Amniotic epithelial cell (primary cell): ENCODE data around the gene CCHCR1.

Source experiments
- DNase-seq: peaks from one replicate; pipeline ENCODE4 v3.0.0-alpha.2; 2010; ENCODE audit warnings: low read depth

The CCHCR1 gene

GRCh38 chr6:31126396-31127175 is 31.0 kb downstream of the CCHCR1 start:
- no peak for DNase-seq

GRCh38 chr6:31125586-31126363 is 31.8 kb downstream of the CCHCR1 start:
- DNase-seq: peak; percentile 42

DNA sequence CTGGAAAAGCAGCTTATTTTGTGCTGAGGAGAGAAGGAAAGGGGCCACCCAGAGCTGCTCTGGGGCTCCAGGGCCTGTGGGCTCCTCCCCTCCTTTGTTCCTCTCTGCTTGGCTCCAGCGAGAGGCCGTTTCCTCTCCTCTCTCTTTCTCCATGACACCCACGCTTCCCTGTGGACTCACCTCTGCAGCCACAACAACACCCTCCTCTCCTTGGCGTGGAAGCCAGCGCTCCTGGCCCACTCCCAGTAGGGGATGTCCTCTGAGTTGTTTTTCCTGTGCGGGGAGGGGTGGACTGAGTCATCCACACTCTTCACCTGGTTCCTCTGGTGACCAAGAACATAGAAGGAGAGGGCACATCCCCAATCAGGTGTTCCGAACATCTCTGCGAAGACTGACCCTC is 32.4 kb downstream of the CCHCR1 start:
- peak; percentile 66 for DNase-seq

GRCh38 chr6:31122791-31123706 is 34.6 kb downstream of the CCHCR1 start:
- DNase-seq: peak; percentile 92

DNA sequence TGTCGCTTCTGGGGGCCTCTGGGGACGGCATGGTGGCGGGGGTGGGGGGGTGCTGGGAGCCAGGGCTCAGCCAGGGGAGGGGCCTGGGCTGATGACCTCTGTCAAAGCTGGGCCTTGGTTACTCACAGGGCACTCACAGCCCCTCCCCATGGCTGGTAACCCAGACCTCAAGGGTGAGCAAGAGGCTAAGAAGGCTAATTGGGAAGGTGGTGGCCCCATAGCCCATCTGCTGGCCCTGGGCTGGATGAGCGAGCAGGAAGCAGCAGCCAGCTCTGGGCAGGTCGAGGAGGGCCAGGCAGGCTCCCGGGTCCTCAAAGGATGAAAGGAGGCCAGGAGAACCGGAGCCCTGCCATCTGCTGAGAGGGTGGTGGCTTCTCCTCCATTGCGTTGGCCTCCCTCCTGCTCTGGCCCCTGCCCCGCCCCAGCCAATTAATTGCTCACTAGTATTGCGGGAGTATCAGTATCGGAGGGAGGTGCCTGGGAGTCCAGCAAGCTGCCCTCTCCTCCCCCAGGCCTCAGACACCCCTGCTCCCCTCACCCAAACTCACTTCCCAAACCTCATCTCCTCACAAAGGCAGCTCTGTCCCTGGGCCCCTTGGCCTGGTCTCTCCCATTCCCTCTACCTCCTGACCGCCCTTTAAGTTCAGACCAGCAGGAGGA is 36.3 kb downstream of the CCHCR1 start:
- DNase-seq: no peak

- no peak for DNase-seq
These were observed 37.3 kb downstream of the CCHCR1 start, which contains the start of gene CDSN for GRCh38 chr6:31120151-31120915. Gene CDSN (minus strand): TSS chr6:31120446. CDS start chr6:31120419, 27 bp downstream.

- DNase-seq: no peak
These were observed 39.4 kb downstream of the CCHCR1 start for GRCh38 chr6:31118178-31118577.

GRCh38 chr6:31116661-31117385 is 40.8 kb downstream of the CCHCR1 start:
- DNase-seq: no peak

DNA sequence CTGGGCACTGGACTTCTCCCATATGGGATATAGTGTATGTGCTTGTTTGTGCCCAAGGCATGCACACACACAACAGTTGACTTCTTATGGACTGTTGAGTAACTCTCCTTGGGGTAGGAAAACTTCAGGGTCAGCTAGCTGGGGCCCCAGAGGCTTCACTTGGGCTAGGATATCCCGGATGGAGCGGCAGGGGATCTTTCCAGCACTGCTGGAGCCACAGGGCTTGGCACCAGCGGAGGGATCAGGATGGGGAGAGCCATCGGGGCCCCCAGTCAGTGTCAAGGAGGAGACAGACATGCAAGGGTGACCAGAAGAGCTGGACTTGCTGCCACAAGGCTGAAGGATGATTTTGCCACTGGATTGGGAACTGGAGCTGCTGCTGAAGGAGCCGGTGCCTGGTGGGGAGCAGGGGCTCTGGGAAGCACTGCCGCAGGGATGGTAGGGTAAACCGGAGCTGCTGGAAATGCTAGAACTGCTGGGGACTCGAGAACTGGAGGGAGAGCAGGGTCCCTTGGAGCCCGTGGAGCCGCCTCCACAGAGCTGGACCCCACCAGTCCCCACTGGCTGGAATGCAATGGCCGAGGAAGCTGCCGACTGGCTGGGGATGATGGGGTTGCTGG is 41.6 kb downstream of the CCHCR1 start:
- no peak for DNase-seq

DNA sequence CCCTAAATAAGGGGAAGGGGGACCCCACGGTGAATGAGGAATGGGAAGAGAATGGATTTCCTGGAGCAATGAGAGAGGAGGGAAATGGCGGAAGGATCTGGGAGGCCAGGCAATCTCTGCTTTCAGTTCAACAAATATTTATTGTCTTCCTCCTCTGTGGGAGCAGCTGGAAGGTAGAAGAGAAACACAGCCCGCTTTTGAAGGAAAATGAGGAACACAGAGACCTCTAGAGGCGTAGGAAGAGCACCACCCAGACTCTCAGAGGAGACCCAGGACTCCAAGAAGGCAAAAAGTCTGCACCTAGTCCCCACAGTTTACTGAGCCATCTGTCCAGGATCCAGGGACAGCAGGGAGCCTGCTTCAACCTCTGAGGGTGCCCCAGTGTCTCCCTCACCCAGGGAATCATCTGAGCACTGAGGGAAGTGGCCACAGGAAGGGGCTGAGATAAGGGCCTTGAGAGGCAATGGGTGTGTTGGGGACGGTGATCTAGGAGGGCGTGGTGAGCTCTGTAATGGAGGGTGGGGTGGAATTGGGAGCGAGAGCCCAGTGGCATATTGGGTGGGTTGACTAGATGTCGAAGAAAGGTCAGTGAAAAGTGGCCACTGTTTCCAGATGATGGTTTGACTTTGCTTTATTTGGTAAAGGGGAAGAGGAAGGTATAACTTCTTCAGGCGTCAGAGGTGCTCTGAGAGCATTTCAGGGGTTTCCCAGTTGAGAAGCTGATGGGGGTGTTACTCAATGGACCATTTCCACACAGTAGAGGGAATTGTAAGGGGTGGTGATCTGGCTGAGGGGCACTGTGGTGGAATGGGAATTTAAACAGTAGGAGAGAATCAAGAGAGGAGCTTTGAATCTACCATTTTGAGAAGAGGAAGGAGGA is 42.4 kb downstream of the CCHCR1 start:
- peak; percentile 83 for DNase-seq

- DNase-seq: peak; percentile 95
These were observed 43.1 kb downstream of the CCHCR1 start, which contains the start of gene PSORS1C1 for GRCh38 chr6:31114541-31114878. Gene PSORS1C1 (plus strand): TSS chr6:31114800. CDS start chr6:31129633, 14,833 bp downstream.

DNA sequence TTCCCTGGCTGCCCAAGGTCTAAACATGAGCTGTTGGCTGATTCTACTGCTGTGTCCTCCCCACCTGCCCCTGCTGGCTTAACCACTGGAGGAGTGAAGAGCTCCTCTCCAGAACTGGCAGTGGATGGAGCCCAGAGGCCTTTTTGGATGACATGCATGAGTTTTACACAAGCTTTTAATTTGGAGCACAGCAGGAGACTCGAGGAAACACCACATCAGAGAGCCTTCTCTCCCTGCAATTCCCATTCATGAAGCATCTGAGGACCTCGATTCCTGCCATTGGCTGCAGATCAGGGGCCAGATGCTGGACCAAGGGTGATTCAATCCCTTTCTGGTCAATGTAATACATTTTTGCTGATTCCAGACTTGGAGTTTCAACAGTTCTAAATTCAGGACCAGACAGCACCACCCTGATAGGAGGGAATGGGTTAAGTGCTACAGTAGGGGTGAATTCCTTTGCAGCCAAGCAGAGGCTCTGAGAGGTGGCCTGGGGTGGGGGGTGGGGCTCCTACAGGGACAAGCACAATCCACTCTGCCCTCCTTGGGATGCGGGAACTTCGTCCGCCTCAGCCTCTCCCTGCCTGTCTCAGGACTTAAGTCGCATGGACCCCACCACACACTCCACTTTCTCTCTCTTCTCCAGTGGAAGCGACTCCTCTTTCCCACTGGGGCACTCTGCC is 43.6 kb downstream of the CCHCR1 start:
- DNase-seq: peak; percentile 24

GRCh38 chr6:31112478-31112877 is 45.1 kb downstream of the CCHCR1 start, which contains the start of gene C6orf15:
Gene C6orf15 (minus strand): TSS chr6:31112575. CDS start chr6:31112555, 20 bp downstream.
- no peak for DNase-seq

DNA sequence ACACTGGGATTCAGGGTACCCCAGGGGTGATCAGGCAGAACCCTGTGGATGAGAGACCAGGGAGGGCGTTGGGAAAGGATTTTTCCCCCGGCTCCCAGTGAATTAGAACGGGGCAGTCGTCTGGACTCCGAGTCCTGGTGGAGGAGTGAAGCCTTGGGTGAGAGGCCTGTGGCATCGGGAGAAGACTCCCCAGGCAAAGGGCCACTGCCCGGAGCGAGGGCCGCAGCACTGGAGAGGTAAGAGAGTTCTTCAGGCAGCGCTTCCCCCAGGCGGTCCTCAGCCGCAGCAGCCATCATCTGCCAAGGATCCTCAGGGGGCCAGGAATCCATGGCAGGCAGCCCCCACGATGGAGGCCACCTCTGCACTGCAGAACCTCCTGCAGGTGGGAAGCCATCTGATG is 45.9 kb downstream of the CCHCR1 start:
- no peak for DNase-seq

DNA sequence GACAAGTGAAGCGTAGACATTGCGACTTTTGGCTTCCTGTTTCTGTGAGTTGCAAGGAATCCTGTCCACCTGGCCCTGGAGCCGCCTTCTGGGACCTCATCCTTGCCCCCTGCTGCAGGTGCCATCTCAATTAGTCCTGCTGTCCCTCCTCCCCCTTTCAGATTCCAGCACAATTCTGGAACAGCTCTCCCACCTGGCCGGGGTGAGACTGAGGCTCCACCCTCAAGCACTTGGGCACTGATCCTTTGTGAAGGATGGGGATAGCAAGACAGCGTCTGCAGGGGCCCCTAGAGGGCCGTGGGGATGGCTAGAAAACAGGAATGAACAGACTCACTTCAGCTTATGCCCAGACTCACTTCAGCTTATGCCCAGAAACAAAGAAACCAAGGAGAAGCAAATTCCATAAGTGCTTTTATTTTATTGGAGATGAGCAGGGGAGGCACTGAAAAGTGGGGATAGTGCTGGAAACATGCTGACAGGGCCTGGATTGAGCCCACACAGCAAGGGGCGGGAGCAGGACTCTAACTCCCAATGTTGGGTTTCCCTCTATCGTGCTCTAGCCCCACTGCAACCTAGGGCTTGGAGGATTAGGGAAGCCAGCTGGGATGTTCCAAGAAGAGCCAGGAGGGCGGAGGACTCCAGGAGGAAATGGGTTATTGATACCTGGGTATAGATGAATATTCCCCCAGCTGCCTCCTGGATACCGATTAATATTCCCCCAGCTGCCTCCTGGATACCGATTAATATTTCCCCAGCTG is 46.6 kb downstream of the CCHCR1 start:
- no peak for DNase-seq

DNA sequence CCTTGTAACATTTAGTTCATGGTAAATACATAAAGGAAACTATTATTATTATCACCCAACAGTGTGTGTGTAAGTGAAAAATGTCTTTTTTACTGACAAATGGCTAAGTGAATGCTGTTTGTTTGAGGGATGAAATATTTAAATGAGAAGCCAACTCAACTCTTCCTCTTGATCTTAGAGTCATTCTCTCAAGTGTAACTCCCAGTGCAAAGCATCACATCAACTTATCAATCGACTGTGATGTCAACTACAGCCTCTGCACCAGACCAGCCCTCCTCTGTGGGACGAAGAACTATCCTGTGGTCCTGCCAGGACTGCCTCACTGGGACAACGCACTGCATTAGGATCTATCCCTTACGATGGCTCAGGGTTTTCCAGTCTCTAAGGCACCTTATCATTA is 50.5 kb downstream of the CCHCR1 start:
- DNase-seq: no peak

- no peak for DNase-seq
These were observed 54.5 kb downstream of the CCHCR1 start for GRCh38 chr6:31103136-31103535.
